Fibroblast of skin of right quadriceps (primary cell): ENCODE measurements around the gene LRRD1.
A peak's percentile ranks its signal among the peaks of the same experiment; 100 is the strongest.

Experiments used
- DNase-seq: peaks from one replicate; pipeline ENCODE4 v3.0.0-alpha.2; 2013

The LRRD1 gene

GRCh38 chr7:92137557-92137956, 41.4 kb downstream of the LRRD1 start:
- DNase-seq: no peak

- peak; percentile 28 for DNase-seq
Observed at GRCh38 chr7:92135052-92135889, 43.7 kb downstream of the LRRD1 start.

DNA sequence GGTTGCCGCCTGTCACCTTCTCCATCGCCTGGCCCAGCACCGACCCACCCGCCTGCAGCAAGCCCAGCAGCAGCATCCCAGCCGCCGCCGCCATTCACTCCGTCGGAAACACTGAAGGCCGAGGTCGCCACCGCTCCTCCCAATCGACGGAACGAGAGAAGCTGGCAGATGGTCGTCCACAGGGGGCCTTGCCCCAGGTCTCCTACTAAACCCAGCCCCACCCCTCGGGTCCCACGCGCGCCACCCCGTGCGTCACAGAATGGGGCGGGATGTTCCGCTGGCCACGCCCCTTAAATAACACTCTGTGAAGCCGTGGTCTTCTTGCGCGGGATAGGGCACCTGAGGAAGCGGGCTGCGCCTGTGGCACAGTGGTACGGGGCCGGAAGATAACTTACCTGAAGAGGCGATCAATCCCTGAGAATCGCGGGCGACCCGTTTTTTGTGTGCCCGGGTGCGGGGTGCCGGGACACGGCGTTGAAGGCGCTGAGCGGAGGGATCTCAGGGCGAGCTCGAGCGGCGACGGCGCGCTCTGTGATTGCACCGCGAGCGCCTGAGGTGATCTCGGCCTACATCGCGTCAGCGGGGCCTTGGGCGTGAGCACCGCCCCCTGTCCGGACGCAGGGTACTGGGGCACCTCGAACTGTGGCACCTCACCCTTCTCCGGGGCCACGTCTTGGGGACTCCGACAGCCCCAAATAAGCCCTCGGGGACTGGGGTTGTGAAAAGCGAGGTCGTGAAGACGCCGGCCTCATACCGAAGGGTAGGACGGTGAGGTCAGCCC, 44.5 kb downstream of the LRRD1 start, which contains the start of gene CYP51A1:
Gene CYP51A1, minus strand, starts transcription at position 207 of the 781 bp plus-strand sequence. Its CDS starts 113 bp downstream, at position 94.
- peak; percentile 94 for DNase-seq

DNA sequence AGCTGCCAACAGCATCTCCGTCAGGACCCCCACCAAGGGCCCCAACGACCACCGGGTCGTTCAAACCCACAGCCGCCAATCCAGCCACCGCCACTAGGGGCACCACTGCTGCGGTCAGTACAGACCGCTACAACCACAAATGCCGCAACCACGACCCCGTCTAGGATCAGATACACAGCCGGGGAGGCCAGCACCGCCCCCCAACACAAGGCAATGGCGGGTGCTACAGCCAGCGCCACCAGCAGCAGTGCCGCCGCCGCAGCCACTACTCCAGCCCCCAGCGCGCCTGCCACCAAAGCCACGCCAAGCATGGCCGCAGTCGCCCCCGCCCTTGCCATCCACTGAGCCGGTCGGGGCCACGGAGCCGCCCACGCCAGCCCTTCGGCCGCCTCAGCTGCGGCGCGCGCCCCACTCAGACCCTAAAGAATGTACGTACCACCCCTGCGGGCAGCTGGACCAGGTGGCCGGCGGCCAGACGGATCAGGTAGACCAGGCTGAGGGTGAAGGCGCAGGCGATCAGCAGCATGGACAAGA, 45.1 kb downstream of the LRRD1 start:
- DNase-seq: peak; percentile 55

DNA sequence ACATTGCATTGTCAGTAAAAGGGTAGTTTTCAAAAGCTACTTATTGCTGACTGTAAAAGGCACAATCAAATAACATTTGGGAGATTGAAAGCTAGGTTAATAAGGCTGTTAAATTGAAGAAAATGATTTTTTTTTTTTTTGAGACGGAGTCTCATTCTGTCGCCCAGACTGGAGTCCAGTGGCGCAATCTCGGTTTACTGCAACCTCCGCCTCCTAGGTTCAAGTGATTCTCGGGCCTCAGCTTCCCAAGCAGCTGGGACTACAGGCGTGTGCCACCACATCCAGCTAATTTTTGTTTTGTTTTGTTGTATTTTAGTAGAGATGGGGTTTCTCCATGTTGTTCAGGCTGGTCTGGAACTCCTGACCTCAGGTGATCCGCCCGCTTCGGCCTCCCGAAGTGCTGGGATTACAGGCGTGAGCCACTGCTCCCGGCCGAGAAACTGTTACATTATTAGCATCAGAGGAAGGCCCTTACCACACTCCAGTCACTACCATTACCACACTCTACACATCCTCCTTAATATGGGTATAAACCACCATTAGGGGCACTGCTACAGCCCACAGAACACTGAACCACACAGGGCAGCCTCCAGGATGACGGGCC, 45.7 kb downstream of the LRRD1 start:
- DNase-seq: no peak

GRCh38 chr7:92131764-92132330, 47.1 kb downstream of the LRRD1 start:
- DNase-seq: no peak

DNA sequence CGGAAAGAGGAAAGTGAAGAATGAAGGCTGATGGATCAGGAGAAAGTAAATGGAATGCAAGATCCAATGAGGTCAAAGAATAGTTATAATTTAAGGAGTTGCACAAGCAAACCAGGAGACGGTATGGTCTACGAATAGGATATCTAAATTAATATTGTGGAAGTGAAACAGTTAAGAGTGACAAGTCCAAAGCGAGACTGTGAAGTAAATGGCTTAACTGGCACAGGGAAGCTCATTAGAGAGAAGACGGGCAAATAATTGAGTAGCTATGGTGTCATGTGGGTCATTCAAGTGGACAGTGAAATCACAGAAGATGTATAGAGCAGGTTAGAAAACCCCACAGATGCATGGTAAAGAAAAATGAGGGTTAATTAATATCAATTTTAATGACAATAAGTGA, 47.8 kb downstream of the LRRD1 start:
- no peak for DNase-seq

GRCh38 chr7:92121681-92122080, 57.3 kb downstream of the LRRD1 start:
- DNase-seq: peak; percentile 26

- DNase-seq: no peak
Observed at GRCh38 chr7:92119213-92119759, 59.7 kb downstream of the LRRD1 start.

- no peak for DNase-seq
Observed at GRCh38 chr7:92116949-92117348, 62.0 kb downstream of the LRRD1 start.

- DNase-seq: no peak
Observed at GRCh38 chr7:92115821-92116220, 63.1 kb downstream of the LRRD1 start.

- no peak for DNase-seq
Observed at GRCh38 chr7:92110857-92111256, 68.1 kb downstream of the LRRD1 start.

DNA sequence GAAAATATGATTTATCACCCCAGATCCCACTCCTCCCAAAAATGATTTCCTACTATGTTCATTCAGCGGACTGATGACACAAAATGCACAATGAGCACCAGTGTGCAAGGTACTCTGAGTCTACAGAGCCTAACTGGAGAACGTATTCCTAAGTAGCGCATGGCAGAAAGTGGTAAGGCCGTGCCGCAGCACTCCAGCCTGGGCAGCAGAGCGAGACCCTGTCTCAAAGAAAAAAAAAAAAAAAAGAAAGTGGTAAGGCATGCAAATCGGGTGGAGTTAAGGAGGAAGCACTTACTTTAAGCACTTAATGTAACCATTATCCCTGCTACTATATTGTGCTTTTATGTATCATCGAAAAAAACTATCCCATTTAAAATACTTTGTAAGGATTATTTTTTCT, 70.1 kb downstream of the LRRD1 start:
- DNase-seq: no peak

GRCh38 chr7:92102862-92103261, 76.1 kb downstream of the LRRD1 start:
- peak; percentile 3 for DNase-seq

GRCh38 chr7:92100534-92100933, 78.4 kb downstream of the LRRD1 start:
- no peak for DNase-seq

GRCh38 chr7:92095380-92095779, 83.6 kb downstream of the LRRD1 start:
- DNase-seq: no peak
